ENCODE measurements around the gene IRAK1BP1.
"Not testable (repeated sequence)": the region's sequence is repeated elsewhere in the genome, so short reads cannot be mapped to it uniquely, and the experiment has no call there.

The IRAK1BP1 gene

GRCh38 chr6:78910010-78910409, 42.7 kb downstream of the IRAK1BP1 start:
- in situ Hi-C loops (cut with MboI; ENCODE audit: low pct_unique_long_range_greater_than_20kb, low sequenced_read_pairs, unreplicated experiment): no loop called here
- TF ChIP-seq CTCF (IDR thresholded peaks at IDR 0.05; ENCODE audit: extremely low read depth, insufficient read depth, missing control alignments): no peak
- DNase-seq (ENCODE audit: low spot score): no peak

GRCh38 chr6:78910591-78911171, 43.3 kb downstream of the IRAK1BP1 start:
- in situ Hi-C loops (cut with MboI; ENCODE audit: low pct_unique_long_range_greater_than_20kb, low sequenced_read_pairs, unreplicated experiment): no loop called here
- TF ChIP-seq CTCF (IDR thresholded peaks at IDR 0.05; ENCODE audit: extremely low read depth, insufficient read depth, missing control alignments): no peak
- peak; percentile 31 for DNase-seq (ENCODE audit: low spot score)

DNA sequence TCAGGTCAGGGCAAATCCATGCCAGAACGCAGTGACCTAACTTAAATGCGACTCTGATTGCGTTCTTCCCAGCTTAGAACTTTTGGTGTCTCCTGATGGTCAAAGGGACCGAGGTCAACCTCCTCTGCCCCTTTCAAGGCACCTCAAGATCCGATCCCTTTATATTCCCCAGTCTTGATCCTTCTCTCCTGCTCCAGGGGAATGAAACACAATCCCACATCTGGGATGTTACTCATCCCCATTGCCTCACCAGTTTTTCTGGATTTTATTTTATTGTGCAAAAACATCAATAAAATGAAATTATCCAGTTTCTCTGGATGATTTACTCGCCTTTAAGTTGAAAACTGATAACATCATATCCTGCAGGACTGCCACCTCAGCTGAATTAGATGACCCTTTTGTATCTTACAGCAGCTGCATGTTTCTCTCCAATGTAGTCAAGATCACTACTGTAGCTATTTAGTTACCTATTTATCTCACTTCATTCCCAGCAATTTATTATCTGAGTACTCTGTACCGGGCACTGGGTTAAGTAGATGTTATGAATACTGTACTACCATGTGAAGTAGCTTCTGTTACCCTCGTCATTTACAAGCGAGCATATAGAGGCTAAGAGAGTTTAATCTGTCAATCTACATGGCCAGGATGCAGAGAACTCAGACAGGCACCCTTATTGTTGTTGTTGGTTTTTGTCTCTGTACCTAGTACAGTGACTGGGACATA, 44.0 kb downstream of the IRAK1BP1 start:
- no peak for TF ChIP-seq CTCF (IDR thresholded peaks at IDR 0.05; ENCODE audit: extremely low read depth, insufficient read depth, missing control alignments)
- no peak for DNase-seq (ENCODE audit: low spot score)
- in situ Hi-C loops (cut with MboI; ENCODE audit: low pct_unique_long_range_greater_than_20kb, low sequenced_read_pairs, unreplicated experiment): no loop called here

DNA sequence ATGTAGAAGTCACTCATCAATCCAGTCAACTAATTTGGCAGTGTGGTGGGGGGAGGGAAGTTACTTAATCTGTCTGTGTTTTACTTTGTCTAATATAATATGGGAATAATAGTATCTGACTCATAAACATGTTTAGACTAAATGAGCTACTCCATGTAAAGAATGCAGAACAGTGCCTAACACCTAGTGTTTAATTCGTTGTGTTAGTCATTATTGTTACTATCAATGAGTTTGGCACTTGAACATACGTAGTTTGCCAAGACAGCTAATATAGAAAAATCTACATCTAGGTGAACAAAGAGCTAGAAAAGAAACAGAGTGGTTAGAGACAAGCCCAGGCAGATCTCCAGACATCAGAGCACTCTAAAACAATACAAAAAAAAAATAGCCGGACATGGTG, 49.1 kb downstream of the IRAK1BP1 start:
- no peak for DNase-seq (ENCODE audit: low spot score)
- in situ Hi-C loops (cut with MboI; ENCODE audit: low pct_unique_long_range_greater_than_20kb, low sequenced_read_pairs, unreplicated experiment): no loop called here
- no peak for TF ChIP-seq CTCF (IDR thresholded peaks at IDR 0.05; ENCODE audit: extremely low read depth, insufficient read depth, missing control alignments)

DNA sequence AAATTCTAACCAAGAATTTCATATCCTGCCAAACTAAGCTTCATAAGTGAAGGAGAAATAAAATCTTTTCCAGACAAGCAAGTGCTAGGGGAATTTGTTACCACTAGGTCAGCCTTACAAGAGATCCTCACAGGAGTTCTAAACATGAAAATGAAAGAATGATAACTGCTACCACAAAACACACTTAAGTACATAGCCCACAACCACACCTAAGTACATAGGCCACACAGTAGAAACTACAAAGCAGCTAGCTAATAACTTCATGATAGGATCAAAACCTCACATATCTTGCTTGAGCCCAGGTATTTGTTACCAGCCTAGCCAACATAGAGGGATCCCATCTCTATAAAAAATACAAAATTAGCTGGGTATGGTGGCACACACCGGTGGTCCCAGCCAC, 50.4 kb downstream of the IRAK1BP1 start:
- no peak for TF ChIP-seq CTCF (IDR thresholded peaks at IDR 0.05; ENCODE audit: extremely low read depth, insufficient read depth, missing control alignments)
- no peak for DNase-seq (ENCODE audit: low spot score)
- in situ Hi-C loops (cut with MboI; ENCODE audit: low pct_unique_long_range_greater_than_20kb, low sequenced_read_pairs, unreplicated experiment): no loop called here

- in situ Hi-C loops (cut with MboI; ENCODE audit: low pct_unique_long_range_greater_than_20kb, low sequenced_read_pairs, unreplicated experiment); DNase-seq (ENCODE audit: low spot score): not testable (repeated sequence)
These were observed 53.8 kb downstream of the IRAK1BP1 start for GRCh38 chr6:78921168-78921567.

- in situ Hi-C loops (cut with MboI; ENCODE audit: low pct_unique_long_range_greater_than_20kb, low sequenced_read_pairs, unreplicated experiment): no loop called here
- TF ChIP-seq CTCF (IDR thresholded peaks at IDR 0.05; ENCODE audit: extremely low read depth, insufficient read depth, missing control alignments): no peak
- no peak for DNase-seq (ENCODE audit: low spot score)
These were observed 58.0 kb downstream of the IRAK1BP1 start for GRCh38 chr6:78925317-78925716.

All from GM13977 (cell line).